ENCODE results near the gene JPT2. TPM values are rescaled to one million over a fixed set of nuclear protein-coding genes. Genes with fewer than 3 reads are reported as not detected.

JPT2 gene
- total RNA-seq, 1 donor from 2014 or later: 48.7 TPM

DNA sequence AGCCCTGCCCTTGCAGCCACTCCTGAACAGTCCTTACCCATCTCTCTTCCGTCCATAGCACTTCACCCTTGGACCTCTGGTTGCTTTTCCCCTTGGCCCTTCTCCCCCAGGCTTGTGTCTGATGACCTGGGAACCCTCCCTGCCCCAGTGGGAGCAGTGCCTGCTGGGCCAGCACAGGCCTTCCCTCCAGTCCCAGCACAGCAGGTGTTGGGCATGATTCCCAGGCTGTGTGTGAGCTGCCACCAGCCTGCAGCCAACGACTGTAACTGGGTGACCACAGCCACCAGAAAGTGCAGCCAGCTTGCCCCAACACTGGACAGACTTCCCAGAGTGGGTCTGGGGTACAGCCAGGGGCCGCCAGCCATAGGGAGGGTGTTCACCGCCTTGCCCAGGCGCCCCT is 35.9 kb upstream of the JPT2 start:
- DNase-seq (no peak), ATAC-seq (ENCODE audit: low read depth) (no peak)
- no peaks in the 10 kb centered on the region for H3K9me3 Mint-ChIP-seq
- H3K27me3 Mint-ChIP-seq: no peaks in the 10 kb centered on the region
- no peak overlapping the region for H3K27ac Mint-ChIP-seq
- ChIA-PET CTCF (no interaction called here), POLR2A (no interaction called here)
- H3K36me3 Mint-ChIP-seq (ENCODE audit: low read depth): peaks cover 82% of the 10 kb centered on the region
- H3K4me1 Mint-ChIP-seq: peaks cover 16% of the 10 kb centered on the region
- TF ChIP-seq, protein P1, sequence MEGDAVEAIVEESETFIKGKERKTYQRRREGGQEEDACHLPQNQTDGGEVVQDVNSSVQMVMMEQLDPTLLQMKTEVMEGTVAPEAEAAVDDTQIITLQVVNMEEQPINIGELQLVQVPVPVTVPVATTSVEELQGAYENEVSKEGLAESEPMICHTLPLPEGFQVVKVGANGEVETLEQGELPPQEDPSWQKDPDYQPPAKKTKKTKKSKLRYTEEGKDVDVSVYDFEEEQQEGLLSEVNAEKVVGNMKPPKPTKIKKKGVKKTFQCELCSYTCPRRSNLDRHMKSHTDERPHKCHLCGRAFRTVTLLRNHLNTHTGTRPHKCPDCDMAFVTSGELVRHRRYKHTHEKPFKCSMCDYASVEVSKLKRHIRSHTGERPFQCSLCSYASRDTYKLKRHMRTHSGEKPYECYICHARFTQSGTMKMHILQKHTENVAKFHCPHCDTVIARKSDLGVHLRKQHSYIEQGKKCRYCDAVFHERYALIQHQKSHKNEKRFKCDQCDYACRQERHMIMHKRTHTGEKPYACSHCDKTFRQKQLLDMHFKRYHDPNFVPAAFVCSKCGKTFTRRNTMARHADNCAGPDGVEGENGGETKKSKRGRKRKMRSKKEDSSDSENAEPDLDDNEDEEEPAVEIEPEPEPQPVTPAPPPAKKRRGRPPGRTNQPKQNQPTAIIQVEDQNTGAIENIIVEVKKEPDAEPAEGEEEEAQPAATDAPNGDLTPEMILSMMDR (IDR thresholded peaks at IDR 0.05): no peak
- no peak overlapping the region for H3K4me3 Mint-ChIP-seq
- intact Hi-C loops (cut with micrococcal nuclease): no loop called here

DNA sequence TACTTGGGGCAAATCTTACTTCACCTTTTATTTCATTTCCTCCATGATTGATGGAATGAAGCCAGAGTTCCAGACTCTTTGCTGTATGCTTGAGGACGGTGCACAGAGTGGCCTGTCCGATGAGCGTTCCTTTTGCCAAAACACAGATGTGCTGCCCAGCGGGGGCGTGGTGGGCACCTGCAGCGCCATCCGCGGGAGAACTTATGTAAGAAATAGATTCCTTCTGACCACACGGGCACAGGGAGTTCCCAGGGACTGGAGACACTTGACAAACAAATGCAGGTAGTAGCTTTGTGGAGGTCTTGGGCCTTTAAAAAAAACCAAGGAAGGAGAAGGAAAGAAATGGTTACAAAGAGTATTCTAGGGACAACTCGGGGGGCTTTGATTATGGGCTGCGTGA is 35.3 kb upstream of the JPT2 start:
- intact Hi-C loops (cut with micrococcal nuclease): no loop called here
- Mint-ChIP-seq H3K36me3 (ENCODE audit: low read depth) (peaks cover 77% of the 10 kb centered on the region), H3K4me3 (no peak overlapping the region), H3K27ac (no peak overlapping the region), H3K9me3 (no peaks in the 10 kb centered on the region), H3K4me1 (peaks cover 17% of the 10 kb centered on the region), H3K27me3 (no peaks in the 10 kb centered on the region)
- ATAC-seq (ENCODE audit: low read depth): no peak
- DNase-seq: no peak
- POLR2A ChIA-PET: no interaction called here
- TF ChIP-seq, protein P1 (IDR thresholded peaks at IDR 0.05): no peak
- CTCF ChIA-PET: no interaction called here

DNA sequence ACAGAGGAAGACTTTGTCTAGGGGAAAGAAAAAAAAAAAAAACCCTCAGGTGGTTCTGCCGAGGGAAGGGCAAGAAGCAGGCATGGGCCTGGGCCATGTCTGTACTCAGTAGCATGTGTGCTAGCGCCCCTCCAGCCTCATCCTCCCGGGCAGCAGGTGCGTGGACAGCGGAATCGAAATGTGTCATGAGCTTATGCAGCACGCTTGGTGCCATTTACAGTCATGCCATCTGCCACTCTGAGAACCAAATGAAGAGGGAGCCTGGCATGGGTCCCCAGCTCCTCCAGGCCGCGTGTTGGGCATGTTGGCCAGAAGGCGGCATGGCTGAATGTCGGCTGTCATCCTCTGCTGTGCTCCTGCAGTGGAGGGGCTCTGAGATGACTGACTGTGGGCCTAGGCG is 34.6 kb upstream of the JPT2 start:
- H3K4me1 Mint-ChIP-seq: peaks cover 25% of the 10 kb centered on the region
- ATAC-seq (ENCODE audit: low read depth) (no peak), DNase-seq (no peak)
- H3K4me3 Mint-ChIP-seq: no peak overlapping the region
- H3K9me3 Mint-ChIP-seq: no peaks in the 10 kb centered on the region
- intact Hi-C loops (cut with micrococcal nuclease): no loop called here
- ChIA-PET CTCF (no interaction called here), POLR2A (no interaction called here)
- peaks cover 72% of the 10 kb centered on the region for H3K36me3 Mint-ChIP-seq (ENCODE audit: low read depth)
- TF ChIP-seq, protein P1 (IDR thresholded peaks at IDR 0.05): no peak
- no peak overlapping the region for H3K27ac Mint-ChIP-seq
- H3K27me3 Mint-ChIP-seq: no peaks in the 10 kb centered on the region

DNA sequence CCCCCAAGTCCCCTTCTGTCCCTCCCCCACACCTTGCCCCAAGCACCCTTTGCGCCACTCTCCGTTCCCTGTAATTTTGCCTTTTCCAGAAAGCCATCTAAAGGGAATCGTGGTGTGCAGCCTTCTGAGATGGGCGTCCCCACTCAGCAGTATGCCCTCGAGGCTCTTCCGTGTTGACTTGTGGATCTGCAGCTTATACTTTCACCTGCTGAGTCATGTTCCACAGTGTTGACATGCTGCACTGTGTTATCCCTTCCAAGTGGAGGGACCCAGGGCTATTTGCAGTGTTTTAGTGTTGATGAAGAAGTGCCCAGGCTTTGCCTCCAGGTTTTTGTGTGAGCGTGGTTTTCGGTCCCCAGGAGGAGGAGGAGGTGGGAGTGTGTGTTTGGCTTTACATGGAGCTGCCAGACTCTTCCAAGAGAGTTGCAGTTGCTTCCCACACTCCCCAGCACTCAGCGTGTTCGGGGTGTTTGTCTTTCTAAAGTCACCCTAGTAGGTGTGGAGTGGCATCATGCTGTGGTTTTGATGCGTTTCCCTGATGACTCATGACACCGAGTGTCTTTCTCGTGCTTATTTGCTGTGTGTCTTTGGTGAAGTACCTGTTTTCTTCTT is 32.1 kb upstream of the JPT2 start:
- intact Hi-C loops (cut with micrococcal nuclease): loop anchor here (2.0 kb wide), 1 partner anchor 33 kb away; the partner anchor contains the start of genes CRAMP1 and IFT140
- Mint-ChIP-seq H3K27ac (peak overlapping the region; percentile 32), H3K36me3 (ENCODE audit: low read depth) (peaks cover 54% of the 10 kb centered on the region), H3K9me3 (no peaks in the 10 kb centered on the region), H3K4me1 (peaks cover 40% of the 10 kb centered on the region), H3K4me3 (no peak overlapping the region), H3K27me3 (no peaks in the 10 kb centered on the region)
- POLR2A ChIA-PET: no interaction called here
- DNase-seq: no peak
- TF ChIP-seq, protein P1 (IDR thresholded peaks at IDR 0.05): no peak
- CTCF ChIA-PET: no interaction called here
- ATAC-seq (ENCODE audit: low read depth): peak; percentile 51

DNA sequence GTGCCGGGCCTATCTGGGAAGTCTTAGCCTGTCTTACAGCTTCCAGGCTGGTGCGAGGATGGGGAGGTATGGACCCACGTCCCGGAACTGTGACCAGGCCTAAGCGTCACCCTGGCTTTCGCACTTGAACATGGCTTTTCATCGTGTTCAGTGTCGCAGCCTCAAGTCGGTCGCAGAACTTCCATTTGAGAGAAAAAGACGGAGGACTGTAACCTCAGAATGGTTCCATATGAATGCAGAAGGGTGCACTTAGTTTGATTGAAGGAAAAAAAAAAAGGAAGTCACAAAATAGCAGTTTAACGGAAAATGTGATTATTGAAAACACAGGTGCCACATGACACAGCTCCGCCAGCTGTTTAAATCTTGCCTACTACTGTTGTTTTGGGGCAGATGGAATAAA is 30.2 kb upstream of the JPT2 start:
- TF ChIP-seq, protein P1 (IDR thresholded peaks at IDR 0.05): no peak
- DNase-seq: no peak
- Mint-ChIP-seq H3K27ac (peak overlapping the region; percentile 82), H3K4me1 (peaks cover 40% of the 10 kb centered on the region), H3K9me3 (no peaks in the 10 kb centered on the region), H3K36me3 (ENCODE audit: low read depth) (peaks cover 51% of the 10 kb centered on the region), H3K27me3 (no peaks in the 10 kb centered on the region), H3K4me3 (peak overlapping the region; percentile 65)
- intact Hi-C loops (cut with micrococcal nuclease): loop anchor here (2.0 kb wide), 1 partner anchor 35 kb away; the partner anchor contains the start of genes CRAMP1 and IFT140
- ChIA-PET CTCF (interaction anchor here (1.0 kb wide), 1 partner anchor 58 kb away, joined by 3 read pairs; no protein-coding TSS in a partner anchor), POLR2A (interaction anchor here (0.7 to 1.3 kb wide), 3 partner anchors 9 to 189 kb away, joined by 4 to 7 read pairs (median 6); partner anchors contain the start of gene JPT2)
- ATAC-seq (ENCODE audit: low read depth): peak; percentile 67
